ENCODE measurements around the gene RTN4. TPM values are rescaled to one million over a fixed set of nuclear protein-coding genes. Genes with fewer than 3 reads are reported as not detected.

Gene RTN4
- total RNA-seq, 1 donor from 2014 or later: 275 TPM

- TF ChIP-seq CTCF (IDR thresholded peaks at IDR 0.05): no peak
- Histone ChIP-seq H3K27me3 (no peaks in the 10 kb centered on the region), H3K36me3 (no peaks in the 10 kb centered on the region), H3K9me3 (no peaks in the 10 kb centered on the region), H3K27ac (no peak overlapping the region), H3K4me3 (no peak overlapping the region), H3K4me1 (peaks cover 6% of the 10 kb centered on the region)
- intact Hi-C loops (cut with DNase I): no loop called here
- DNase-seq (no peak), ATAC-seq (no peak)
Observed at GRCh38 chr2:55087936-55088335, 37.7 kb upstream of the RTN4 start.

DNA sequence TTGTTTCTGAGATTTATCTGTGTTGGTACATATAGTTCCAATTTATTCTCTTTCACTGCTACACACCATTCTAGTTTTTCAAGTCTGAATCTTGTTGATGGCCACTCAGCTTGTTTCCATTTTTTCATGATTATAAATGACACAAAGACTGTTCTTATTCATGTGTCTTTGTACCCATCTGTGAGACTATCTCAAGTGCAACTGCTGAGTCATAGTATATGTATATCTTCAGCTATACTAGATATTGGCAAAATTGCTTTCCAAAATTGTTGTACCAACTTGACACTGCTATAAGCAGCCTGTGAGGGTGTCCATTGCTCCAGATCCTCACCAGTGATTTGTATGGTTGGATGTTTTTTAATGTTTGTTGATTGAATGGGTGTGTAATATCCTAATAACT is 37.2 kb upstream of the RTN4 start:
- TF ChIP-seq CTCF (IDR thresholded peaks at IDR 0.05): no peak
- ATAC-seq: no peak

GRCh38 chr2:55085113-55086040 is 35.1 kb upstream of the RTN4 start:
- ATAC-seq: no peak
- Histone ChIP-seq H3K4me1 (no peaks in the 10 kb centered on the region), H3K36me3 (no peaks in the 10 kb centered on the region), H3K27me3 (no peaks in the 10 kb centered on the region), H3K9me3 (no peaks in the 10 kb centered on the region), H3K27ac (no peak overlapping the region), H3K4me3 (no peak overlapping the region)
- no peak for DNase-seq
- intact Hi-C loops (cut with DNase I): no loop called here
- TF ChIP-seq CTCF (IDR thresholded peaks at IDR 0.05): no peak

More for the DNA sequence above, 37.2 kb upstream of the RTN4 start:
- Histone ChIP-seq H3K27ac (no peak overlapping the region), H3K4me3 (no peak overlapping the region), H3K4me1 (peaks cover 3% of the 10 kb centered on the region), H3K36me3 (no peaks in the 10 kb centered on the region), H3K27me3 (no peaks in the 10 kb centered on the region), H3K9me3 (no peaks in the 10 kb centered on the region)
- no peak for DNase-seq
- intact Hi-C loops (cut with DNase I): no loop called here

DNA sequence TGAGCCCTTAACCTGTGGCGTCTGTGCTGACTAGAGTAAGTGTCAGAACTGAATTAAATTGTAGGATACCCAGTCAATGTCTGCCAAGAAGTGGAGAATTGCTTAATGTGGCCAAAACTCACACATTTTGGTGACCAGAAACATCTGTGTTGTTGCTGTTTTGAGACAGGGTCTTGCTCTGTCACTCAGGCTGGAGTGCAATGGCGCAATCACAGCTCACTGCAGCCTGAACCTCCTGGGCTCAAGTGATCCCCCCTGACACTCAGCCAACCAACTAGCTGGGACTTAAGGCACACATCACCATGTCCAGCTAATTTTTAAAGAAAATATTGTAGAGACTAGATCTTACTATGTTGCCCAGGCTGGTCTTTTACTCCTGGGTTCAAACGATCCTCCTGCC is 34.4 kb upstream of the RTN4 start:
- H3K4me1 ChIP-seq: no peaks in the 10 kb centered on the region
- H3K27ac ChIP-seq: no peak overlapping the region
- ATAC-seq (no peak), DNase-seq (no peak)
- TF ChIP-seq CTCF (IDR thresholded peaks at IDR 0.05): no peak
- no peaks in the 10 kb centered on the region for H3K36me3 ChIP-seq
- intact Hi-C loops (cut with DNase I): no loop called here
- no peak overlapping the region for H3K4me3 ChIP-seq
- H3K9me3 ChIP-seq: no peaks in the 10 kb centered on the region
- H3K27me3 ChIP-seq: no peaks in the 10 kb centered on the region

GRCh38 chr2:55080204-55080738 is 30.0 kb upstream of the RTN4 start:
- H3K27me3 ChIP-seq: no peaks in the 10 kb centered on the region
- DNase-seq (no peak), ATAC-seq (no peak)
- H3K4me1 ChIP-seq: no peaks in the 10 kb centered on the region
- H3K36me3 ChIP-seq: no peaks in the 10 kb centered on the region
- peak; percentile 10 for TF ChIP-seq CTCF (IDR thresholded peaks at IDR 0.05)
- intact Hi-C loops (cut with DNase I): no loop called here
- no peak overlapping the region for H3K27ac ChIP-seq
- no peaks in the 10 kb centered on the region for H3K9me3 ChIP-seq
- H3K4me3 ChIP-seq: no peak overlapping the region
